ENCODE data around the gene POLR2A. TPM values are rescaled to one million over a fixed set of nuclear protein-coding genes. Genes with fewer than 3 reads are reported as not detected.

Gene POLR2A
- total and polyA plus RNA-seq, 4 donors, result 13.3 to 54.4 (median 34.8) TPM

GRCh38 chr17:7440113-7440833 is 43.9 kb upstream of the POLR2A start (continued):
- TF ChIP-seq CTCF (IDR thresholded peaks at IDR 0.05; ENCODE audit: low read depth, low read length, missing input control), result no peak
- TF ChIP-seq ZBTB33 (IDR thresholded peaks at IDR 0.05), result no peak
- no peak for TF ChIP-seq FOXA2 (IDR thresholded peaks at IDR 0.05)

GRCh38 chr17:7440834-7441195 is 43.4 kb upstream of the POLR2A start:
- Histone ChIP-seq H3K4me1 (ENCODE audit: control insufficient read depth in 4 of 4, insufficient read depth in 4 of 4, low read length in 3 of 4) (peaks cover 27 to 53% (median 41%) of the 10 kb centered on the region in 4 donors), H3K9me3 (ENCODE audit: control insufficient read depth in 4 of 4, low read length in 3 of 4) (no peaks in the 10 kb centered on the region), H3K27me3 (ENCODE audit: control insufficient read depth in 4 of 4, insufficient read depth in 4 of 4, low read length in 3 of 4) (peaks cover 0 to 3% (median 0%) of the 10 kb centered on the region in 4 donors), H3K27ac (ENCODE audit: low read depth in 1 of 2, low read length in 2 of 2) (no peak overlapping the region), H3K4me3 (ENCODE audit: low read depth in 1 of 3, low read length in 3 of 3) (peak overlapping the region in 2 of 3 donors; percentile 16 to 26), H3K9ac (ENCODE audit: low read depth in 1 of 2, low read length in 2 of 2) (no peak overlapping the region), H3K36me3 (ENCODE audit: control insufficient read depth in 4 of 4, insufficient read depth in 3 of 4, low read depth in 1 of 4, low read length in 3 of 4) (no peaks in the 10 kb centered on the region)
- WGBS, result 6% methylated on average over 12 of the region's 12 CpGs
- TF ChIP-seq RAD21 (IDR thresholded peaks at IDR 0.05) (peak in 1 of 2 donors; percentile 9), RXRA (IDR thresholded peaks at IDR 0.05) (no peak)
- no peak for DNase-seq (ENCODE audit: low spot score)

- peaks cover 0 to 3% (median 0%) of the 10 kb centered on the region in 4 donors for H3K27me3 ChIP-seq (ENCODE audit: control insufficient read depth in 4 of 4, insufficient read depth in 4 of 4, low read length in 3 of 4)
- H3K9ac ChIP-seq (ENCODE audit: low read depth in 1 of 2, low read length in 2 of 2), result no peak overlapping the region
- no peaks in the 10 kb centered on the region for H3K9me3 ChIP-seq (ENCODE audit: control insufficient read depth in 4 of 4, low read length in 3 of 4)
- H3K4me3 ChIP-seq (ENCODE audit: low read depth in 1 of 3, low read length in 3 of 3), result no peak overlapping the region
- no peaks in the 10 kb centered on the region for H3K36me3 ChIP-seq (ENCODE audit: control insufficient read depth in 4 of 4, insufficient read depth in 3 of 4, low read depth in 1 of 4, low read length in 3 of 4)
- H3K4me1 ChIP-seq (ENCODE audit: control insufficient read depth in 4 of 4, insufficient read depth in 4 of 4, low read length in 3 of 4), result peaks cover 26 to 50% (median 37%) of the 10 kb centered on the region in 4 donors
- TF ChIP-seq EGR1 (IDR thresholded peaks at IDR 0.05; ENCODE audit: low read depth in 2 of 2), result no peak
- no peak for TF ChIP-seq HNF4G (IDR thresholded peaks at IDR 0.05)
- no peak for TF ChIP-seq ZBTB33 (IDR thresholded peaks at IDR 0.05)
- TF ChIP-seq ATF3 (IDR thresholded peaks at IDR 0.05), result no peak
- TF ChIP-seq HNF4A (conservative IDR thresholded peaks at IDR 0.05), result no peak
- DNase-seq (ENCODE audit: low spot score), result no peak
- H3K27ac ChIP-seq (ENCODE audit: low read depth in 1 of 2, low read length in 2 of 2), result no peak overlapping the region
- 89% methylated on average over 7 of the region's 7 CpGs for WGBS
Observed at GRCh38 chr17:7441266-7441665, 42.9 kb upstream of the POLR2A start.

All from liver (tissue), 9 donors.